IMR-90 (cell line): ENCODE measurements around the gene KCNJ13. TPM values are rescaled to one million over a fixed set of nuclear protein-coding genes. Genes with fewer than 3 reads are reported as not detected.

Experiments used
- ATAC-seq: fragments of 200-7000 bp; cut with Tn5 transposase; 2 replicates; pipeline ENCODE4 v1.9.1; 2020; ENCODE audit warnings: low read depth, mild to moderate bottlenecking, moderate library complexity
- BruUV-seq: library from RNA; stranded (reverse); fragments of 400-500 nt; replicated peaks from 2 replicates; lab custom pipeline; 2021; lab: Mats Ljungman, UMichigan
- CTCF ChIA-PET: fragments of 300-600 bp; formaldehyde crosslinking; extraction: SDS; loops from one replicate; lab custom pipeline; 2021; ENCODE audit warnings: antibody characterized with exemption; lab: Yijun Ruan, JAX
- POLR2A ChIA-PET: fragments of 300-600 bp; sonication (Branson Sonifier 250); formaldehyde crosslinking; loops from one replicate; lab custom pipeline; 2022; ENCODE audit warnings: antibody characterized with exemption; ENCODE audit not compliant: unreplicated experiment; lab: Charles Lee
- DNase-seq: peaks from one replicate; pipeline ENCODE4 v3.0.0; 2013
- H2AFZ ChIP-seq: replicated peaks from 2 replicates; pipeline ENCODE3; 2013; ENCODE audit warnings: low read length, mild to moderate bottlenecking; ENCODE audit not compliant: poor library complexity
- H2AK5ac ChIP-seq: 2 replicates; pipeline ENCODE4 v1.6.1; 2013; ENCODE audit warnings: low read depth, low read length, inconsistent platforms
- H2AK9ac ChIP-seq: replicated peaks from 2 replicates; pipeline ENCODE3; 2013; ENCODE audit warnings: mild to moderate bottlenecking, low read depth, low read length, moderate library complexity; ENCODE audit not compliant: poor library complexity
- H2BK120ac ChIP-seq: 2 replicates; pipeline ENCODE4 v1.6.1; 2013; ENCODE audit warnings: low read depth, low read length, inconsistent platforms
- H2BK15ac ChIP-seq: 3 replicates; pipeline ENCODE4 v1.6.1; 2013; ENCODE audit warnings: low read depth, low read length, inconsistent platforms
- H2BK20ac ChIP-seq: 2 replicates; pipeline ENCODE4 v1.6.1; 2013; ENCODE audit warnings: low read depth, mild to moderate bottlenecking, inconsistent platforms, low read length, moderate library complexity
- H2BK5ac ChIP-seq: 2 replicates; pipeline ENCODE4 v1.6.1; 2013; ENCODE audit warnings: mild to moderate bottlenecking, low read depth, low read length, inconsistent platforms; ENCODE audit not compliant: poor library complexity, severe bottlenecking
- H3K14ac ChIP-seq: replicated peaks from 2 replicates; pipeline ENCODE4 v1.6.1; 2013; ENCODE audit warnings: low read depth, low read length, inconsistent platforms
- H3K18ac ChIP-seq: 2 replicates; pipeline ENCODE4 v1.6.1; 2013; ENCODE audit warnings: low read depth, low read length, control low read depth
- H3K23ac ChIP-seq: 2 replicates; pipeline ENCODE4 v1.6.1; 2013; ENCODE audit warnings: low read depth, low read length, inconsistent platforms
- H3K27ac ChIP-seq: 2 replicates; pipeline ENCODE4 v1.5.1; 2013; ENCODE audit warnings: mild to moderate bottlenecking, control low read depth, low read length; ENCODE audit not compliant: insufficient read depth
- H3K27me3 ChIP-seq: 2 replicates; pipeline ENCODE4 v1.6.1; 2013; ENCODE audit warnings: low read length; ENCODE audit not compliant: control insufficient read depth, insufficient read depth
- H3K36me3 ChIP-seq: 2 replicates; pipeline ENCODE4 v1.6.1; 2013; ENCODE audit warnings: low read length, mixed read lengths; ENCODE audit not compliant: control insufficient read depth, insufficient read depth
- H3K4ac ChIP-seq: 2 replicates; pipeline ENCODE4 v1.6.1; 2013; ENCODE audit warnings: low read depth, low read length, inconsistent platforms
- H3K4me1 ChIP-seq: 2 replicates; pipeline ENCODE4 v1.6.1; 2013; ENCODE audit warnings: low read length, mixed read lengths; ENCODE audit not compliant: control insufficient read depth, insufficient read depth
- H3K4me2 ChIP-seq: 2 replicates; pipeline ENCODE4 v1.6.1; 2013; ENCODE audit warnings: low read depth, mild to moderate bottlenecking, control low read depth, low read length, moderate library complexity
- H3K4me3 ChIP-seq: 2 replicates; pipeline ENCODE4 v1.5.1; 2013; ENCODE audit warnings: low read depth, mild to moderate bottlenecking, control low read depth, low read length, moderate library complexity; ENCODE audit not compliant: insufficient read depth
- H3K56ac ChIP-seq: 2 replicates; pipeline ENCODE4 v1.6.1; 2013; ENCODE audit warnings: low read length, inconsistent platforms; ENCODE audit not compliant: insufficient read depth; ENCODE audit errors: extremely low read depth
- H3K79me1 ChIP-seq, 2 experiments: 2 replicates each; pipeline ENCODE4 v1.6.1; 2013; ENCODE audit warnings: low read length in 2 of 2, inconsistent platforms in 1 of 2, low read depth in 1 of 2
- H3K9ac ChIP-seq: 2 replicates; pipeline ENCODE4 v1.6.1; 2013; ENCODE audit warnings: low read depth, low read length, control low read depth
- H3K9me1 ChIP-seq: 2 replicates; pipeline ENCODE4 v1.6.1; 2013; ENCODE audit warnings: low read length, inconsistent platforms; ENCODE audit not compliant: insufficient read depth
- H3K9me3 ChIP-seq: 2 replicates; pipeline ENCODE4 v1.6.1; 2013; ENCODE audit warnings: low read length; ENCODE audit not compliant: control insufficient read depth, insufficient read depth
- H4K20me1 ChIP-seq: 2 replicates; pipeline ENCODE4 v1.6.1; 2013; ENCODE audit warnings: low read length, inconsistent platforms; ENCODE audit not compliant: insufficient read depth
- H4K5ac ChIP-seq: 2 replicates; pipeline ENCODE4 v1.6.1; 2013; ENCODE audit warnings: mild to moderate bottlenecking, low read depth, low read length, control low read depth
- H4K8ac ChIP-seq, 2 experiments: 2 replicates each; pipeline ENCODE4 v1.6.1; 2013; ENCODE audit warnings: low read depth in 2 of 2, low read length in 2 of 2, control low read depth in 1 of 2, inconsistent platforms in 1 of 2
- H4K91ac ChIP-seq: 2 replicates; pipeline ENCODE4 v1.6.1; 2013; ENCODE audit warnings: low read depth, low read length, inconsistent platforms; ENCODE audit not compliant: insufficient read depth
- CEBPB ChIP-seq: IDR thresholded peaks from 2 replicates; pipeline ENCODE4 v1.6.1; 2012; ENCODE audit warnings: low read depth, low read length, improper control_type of control experiment
- FOS ChIP-seq: fragments of 150-350 bp; IDR thresholded peaks from 2 replicates; pipeline ENCODE4 v1.6.1; 2016; ENCODE audit warnings: low read depth, low read length
- SMC3 ChIP-seq: fragments of 150-350 bp; IDR thresholded peaks from 2 replicates; pipeline ENCODE4 v1.6.1; 2016; ENCODE audit warnings: low read depth, mild to moderate bottlenecking, antibody characterized with exemption, low read length, moderate library complexity
- dilution Hi-C: fragments of 300-500 bp; cut with HindIII; formaldehyde crosslinking; loops from one replicate; pipeline ENCODE4 v1.14.3; 2018; ENCODE audit warnings: low sequenced_read_pairs; ENCODE audit not compliant: unreplicated experiment
- in situ Hi-C: fragments of 300-500 bp; cut with MboI; formaldehyde crosslinking; loops from 3 replicates; pipeline ENCODE4 v1.14.3; 2019; ENCODE audit warnings: low sequenced_read_pairs, inconsistent platforms, mixed read lengths
- intact Hi-C: fragments of 100-400 bp; cut with micrococcal nuclease; formaldehyde crosslinking; loops from 2 replicates; pipeline ENCODE4 v1.10.0; 2022
- polyA plus RNA-seq, 3 experiments: library from polyadenylated mRNA; depleted of rRNA; stranded (reverse); fragments of >200 nt; gene quantifications; 2 replicates each; pipeline ENCODE4 v1.2.3, GENCODE V29; 2012; ENCODE audit warnings: low replicate concordance in 1 of 3
- total RNA-seq: library from RNA; depleted of rRNA; stranded (reverse); fragments of >200 nt; gene quantifications from 2 replicates; pipeline ENCODE4 v1.2.3, GENCODE V29; 2012

Gene KCNJ13
- total and polyA plus RNA-seq, 2 of the 4 experiments (the other 2 are of a cell fraction), result not detected

- intact Hi-C loops (no loop called here), dilution Hi-C loops (no loop called here), in situ Hi-C loops (no loop called here)
- no peak overlapping the region for H3K56ac ChIP-seq
- H2AFZ ChIP-seq, result no peak overlapping the region
- no peak overlapping the region for H3K23ac ChIP-seq
- no peak overlapping the region for H4K5ac ChIP-seq
- no peaks in the 10 kb centered on the region for H3K27me3 ChIP-seq
- no peaks in the 10 kb centered on the region for H3K9me3 ChIP-seq
- no peak overlapping the region for H3K4me3 ChIP-seq
- H2BK20ac ChIP-seq, result no peak overlapping the region
- no TSS peak for BruUV-seq
- ChIA-PET CTCF (no interaction called here), POLR2A (no interaction called here)
- no peak overlapping the region for H3K27ac ChIP-seq
- H3K4ac ChIP-seq, result no peak overlapping the region
- peaks cover 3% of the 10 kb centered on the region in 2 experiments; a peak in 2 of 4 replicates for H3K79me1 ChIP-seq
- DNase-seq (peak; percentile 85), ATAC-seq (peak; percentile 81)
- H3K36me3 ChIP-seq, result peaks cover 5% of the 10 kb centered on the region; the same call in 1 of the 2 replicates
- no peaks in the 10 kb centered on the region for H4K20me1 ChIP-seq
- H3K9me1 ChIP-seq, result no peaks in the 10 kb centered on the region
- H4K8ac ChIP-seq, result no peak overlapping the region
- H2AK5ac ChIP-seq, result no peak overlapping the region
- TF ChIP-seq CEBPB, result no peak
- TF ChIP-seq FOS, result 0 out of 2 replicates have a peak, but pooled peaks have one; percentile 18
- no peak for TF ChIP-seq SMC3
- H2BK120ac ChIP-seq, result no peak overlapping the region
- no peak overlapping the region for H3K14ac ChIP-seq
- no peak overlapping the region for H4K91ac ChIP-seq
- H2BK15ac ChIP-seq, result no peak overlapping the region
- H2BK5ac ChIP-seq, result no peak overlapping the region
- no peak overlapping the region for H3K4me2 ChIP-seq
- H3K9ac ChIP-seq, result no peak overlapping the region
- no peak overlapping the region for H2AK9ac ChIP-seq
- H3K18ac ChIP-seq, result no peak overlapping the region
- no peaks in the 10 kb centered on the region; the same call in 1 of the 2 replicates for H3K4me1 ChIP-seq
Measured at GRCh38 chr2:232781765-232782164, 5.4 kb upstream of the KCNJ13 start.
